Renal pelvis (tissue), 4 donors: Measurements from ENCODE around the gene RAD9A. TPM values are rescaled to one million over a fixed set of nuclear protein-coding genes. Genes with fewer than 3 reads are reported as not detected.
"Not testable (repeated sequence)": the region's sequence is repeated elsewhere in the genome, so short reads cannot be mapped to it uniquely, and the experiment has no call there.

Experiments used
- DNase-seq: peaks from one replicate; pipeline ENCODE4 v3.0.0-alpha.2; 2013
- polyA plus RNA-seq, 3 donors: library from polyadenylated mRNA; unstranded; fragments of 120-200 nt; gene quantifications; one replicate each; pipeline ENCODE4 v1.2.1, GENCODE V29; 2013; ENCODE audit not compliant: insufficient read length in 3 of 3

Gene RAD9A
- polyA plus RNA-seq, 3 donors = 27.0 to 38.0 (median 29.7) TPM

DNA sequence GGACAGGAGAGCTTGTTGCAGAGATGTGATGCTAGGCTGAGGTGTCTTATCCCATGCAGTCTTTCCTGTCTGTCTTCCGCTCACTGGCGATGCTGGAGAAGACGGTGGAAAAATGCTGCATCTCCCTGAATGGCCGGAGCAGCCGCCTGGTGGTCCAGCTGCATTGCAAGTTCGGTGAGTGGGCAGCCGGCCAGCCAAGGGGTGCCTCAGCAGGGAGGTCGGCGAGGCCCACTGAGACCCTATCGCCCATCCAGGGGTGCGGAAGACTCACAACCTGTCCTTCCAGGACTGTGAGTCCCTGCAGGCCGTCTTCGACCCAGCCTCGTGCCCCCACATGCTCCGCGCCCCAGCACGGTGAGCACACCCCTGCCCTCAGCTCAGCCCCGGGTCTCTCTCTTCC is 1.7 kb downstream of the RAD9A start:
- DNase-seq = no peak

GRCh38 chr11:67393990-67394389 is 2.2 kb downstream of the RAD9A start:
- DNase-seq = no peak

DNA sequence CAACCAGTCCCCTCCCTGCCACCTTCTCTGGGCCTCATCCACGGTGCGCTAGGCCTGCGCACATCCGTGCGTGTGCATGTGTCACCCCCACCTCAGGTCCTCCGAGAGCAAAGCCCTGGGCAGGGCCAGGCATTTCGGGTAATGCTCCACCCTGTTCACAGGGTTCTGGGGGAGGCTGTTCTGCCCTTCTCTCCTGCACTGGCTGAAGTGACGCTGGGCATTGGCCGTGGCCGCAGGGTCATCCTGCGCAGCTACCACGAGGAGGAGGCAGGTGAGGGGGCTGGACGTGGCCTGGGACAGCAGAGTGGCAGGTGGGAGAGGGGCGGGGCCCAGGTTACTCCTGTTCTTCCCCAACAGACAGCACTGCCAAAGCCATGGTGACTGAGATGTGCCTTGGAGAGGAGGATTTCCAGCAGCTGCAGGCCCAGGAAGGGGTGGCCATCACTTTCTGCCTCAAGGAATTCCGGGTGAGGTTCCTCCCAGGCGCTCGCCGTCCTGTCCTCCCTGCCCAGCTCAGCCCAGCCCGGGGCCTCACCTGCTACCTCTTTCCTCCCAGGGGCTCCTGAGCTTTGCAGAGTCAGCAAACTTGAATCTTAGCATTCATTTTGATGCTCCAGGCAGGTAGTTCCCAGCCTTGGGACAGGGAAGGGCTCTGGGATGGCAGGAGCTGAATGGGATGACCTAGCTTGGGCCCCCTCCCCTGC is 3.9 kb downstream of the RAD9A start:
- DNase-seq = no peak

DNA sequence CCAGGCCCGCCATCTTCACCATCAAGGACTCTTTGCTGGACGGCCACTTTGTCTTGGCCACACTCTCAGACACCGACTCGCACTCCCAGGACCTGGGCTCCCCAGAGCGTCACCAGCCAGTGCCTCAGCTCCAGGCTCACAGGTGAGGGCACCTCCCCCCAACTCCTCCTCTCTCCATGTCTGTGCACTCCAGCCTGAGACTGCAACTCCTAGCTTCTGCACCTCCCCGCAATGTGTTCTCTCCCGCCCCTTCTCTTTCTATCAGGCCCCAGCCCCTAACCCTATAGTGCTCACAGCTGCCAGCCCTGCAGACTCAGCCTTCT is 4.4 kb downstream of the RAD9A start:
- DNase-seq = no peak

- no peak for DNase-seq
Measured at GRCh38 chr11:67396587-67397389, 5.0 kb downstream of the RAD9A start.

DNA sequence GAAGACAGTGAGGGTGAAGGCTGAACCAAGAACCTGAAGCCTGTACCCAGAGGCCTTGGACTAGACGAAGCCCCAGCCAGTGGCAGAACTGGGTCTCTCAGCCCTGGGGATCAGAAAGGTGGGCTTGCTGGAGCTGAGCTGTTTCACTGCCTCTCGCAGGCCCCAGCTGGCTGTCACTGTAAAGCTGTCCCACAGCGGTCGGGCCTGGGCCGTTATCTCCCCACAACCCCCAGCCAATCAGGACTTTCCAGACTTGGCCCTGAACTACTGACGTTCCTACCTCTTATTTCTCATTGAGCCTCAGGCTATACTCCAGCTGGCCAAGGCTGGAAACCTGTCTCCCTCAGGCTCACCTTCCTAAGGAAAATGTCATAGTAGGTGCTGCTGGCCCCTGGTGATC is 5.8 kb downstream of the RAD9A start:
- no peak for DNase-seq

DNA sequence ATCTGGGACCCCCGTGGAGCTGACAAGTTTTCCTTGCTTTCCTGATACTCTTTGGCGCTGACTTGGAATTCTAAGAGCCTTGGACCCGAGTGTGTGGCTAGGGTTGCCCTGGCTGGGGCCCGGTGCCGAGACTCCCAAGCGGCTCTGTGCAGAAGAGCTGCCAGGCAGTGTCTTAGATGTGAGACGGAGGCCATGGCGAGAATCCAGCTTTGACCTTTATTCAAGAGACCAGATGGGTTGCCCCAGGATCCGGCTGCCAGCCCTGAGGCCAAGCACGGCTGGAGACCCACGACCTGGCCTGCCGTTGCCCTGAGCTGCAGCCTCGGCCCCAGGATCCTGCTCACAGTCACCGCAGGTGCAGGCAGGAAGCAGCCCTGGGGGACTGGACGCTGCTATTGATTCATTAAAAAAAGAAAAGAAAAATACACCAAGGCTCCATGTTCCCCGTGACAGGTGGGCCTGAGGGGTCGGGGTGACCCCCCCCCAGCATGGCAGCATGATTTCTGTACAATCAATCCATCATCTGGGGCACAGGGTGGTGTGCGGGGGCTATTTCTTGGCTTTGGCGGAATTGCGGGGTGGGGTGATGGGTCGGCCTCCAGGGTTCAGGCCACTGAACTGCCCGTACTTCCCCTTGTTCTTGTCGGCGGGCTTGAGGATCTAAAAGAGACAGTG is 6.3 kb downstream of the RAD9A start:
- DNase-seq = no peak

DNA sequence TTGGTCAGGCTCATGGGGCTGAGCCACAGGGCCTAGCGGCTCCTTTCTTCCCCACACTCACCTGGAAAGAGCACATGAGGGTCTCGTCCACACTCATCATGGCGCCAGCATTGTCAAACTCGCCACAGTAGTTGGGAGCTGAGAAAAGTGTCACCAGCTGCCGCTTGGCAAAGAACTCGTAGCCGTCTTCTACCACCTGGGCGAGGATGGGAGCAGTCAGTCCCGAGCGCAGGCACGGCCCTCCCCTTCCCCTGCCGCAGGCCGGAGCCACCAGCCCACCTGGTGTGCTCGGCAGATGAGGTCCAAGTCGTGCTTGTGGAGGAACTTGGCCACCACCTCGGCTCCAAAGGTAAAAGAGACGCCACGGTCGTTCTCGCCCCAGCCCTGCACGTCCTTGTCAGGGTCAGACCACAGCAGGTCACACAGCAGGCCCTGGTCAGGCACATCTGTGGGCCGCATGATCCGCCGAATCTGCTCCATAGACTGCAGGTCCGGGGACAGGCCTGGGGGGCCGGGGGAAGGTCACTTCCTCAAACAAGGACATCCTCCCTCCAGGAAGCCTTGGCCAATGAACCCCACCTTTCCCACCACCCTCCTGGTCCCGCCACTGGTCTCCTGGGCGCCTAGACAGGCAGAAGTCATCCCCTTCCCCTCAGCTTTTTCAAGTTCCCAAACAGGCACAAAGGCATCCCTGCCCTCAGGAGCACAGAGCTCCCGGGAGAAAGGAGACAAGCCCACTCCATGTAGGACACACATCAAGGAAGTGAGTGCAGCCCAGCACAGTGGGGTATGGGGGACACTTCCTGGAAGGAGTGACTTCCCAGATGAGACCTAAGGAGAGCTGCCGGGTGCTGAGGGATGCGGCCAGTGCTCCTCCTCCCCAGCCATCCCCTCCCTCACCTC is 7.1 kb downstream of the RAD9A start:
- DNase-seq = no peak

DNA sequence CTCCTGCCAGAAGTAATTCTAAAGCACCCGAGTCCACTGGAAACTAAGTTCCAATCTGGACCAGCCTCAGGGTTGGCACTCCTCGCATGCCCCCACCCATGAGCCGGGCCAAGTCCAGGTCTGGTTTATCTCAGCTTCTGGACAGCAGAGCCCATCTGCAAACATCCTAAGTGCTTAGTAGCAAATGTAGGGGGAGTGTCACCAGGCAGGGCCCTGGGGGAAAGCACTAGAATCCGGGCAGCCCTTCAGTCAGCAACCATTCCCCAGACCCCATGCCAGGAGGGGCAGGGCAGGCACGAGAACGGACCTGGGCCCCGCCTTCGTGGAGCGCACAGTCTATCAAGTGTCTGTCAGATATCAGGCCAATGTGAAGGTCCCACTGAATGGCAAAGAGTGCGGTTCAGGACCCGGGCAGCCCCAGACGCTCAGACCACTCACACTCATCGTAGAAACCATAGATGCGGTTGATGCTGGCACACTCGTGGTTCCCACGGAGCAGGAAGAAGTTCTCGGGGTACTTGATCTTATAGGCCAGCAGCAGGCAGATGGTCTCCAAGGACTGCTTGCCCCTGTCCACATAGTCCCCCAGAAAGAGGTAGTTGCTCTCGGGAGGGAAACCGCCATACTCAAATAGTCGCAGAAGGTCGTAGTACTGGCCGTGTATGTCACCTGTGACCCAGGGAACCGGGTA is 8.6 kb downstream of the RAD9A start:
- no peak for DNase-seq

DNA sequence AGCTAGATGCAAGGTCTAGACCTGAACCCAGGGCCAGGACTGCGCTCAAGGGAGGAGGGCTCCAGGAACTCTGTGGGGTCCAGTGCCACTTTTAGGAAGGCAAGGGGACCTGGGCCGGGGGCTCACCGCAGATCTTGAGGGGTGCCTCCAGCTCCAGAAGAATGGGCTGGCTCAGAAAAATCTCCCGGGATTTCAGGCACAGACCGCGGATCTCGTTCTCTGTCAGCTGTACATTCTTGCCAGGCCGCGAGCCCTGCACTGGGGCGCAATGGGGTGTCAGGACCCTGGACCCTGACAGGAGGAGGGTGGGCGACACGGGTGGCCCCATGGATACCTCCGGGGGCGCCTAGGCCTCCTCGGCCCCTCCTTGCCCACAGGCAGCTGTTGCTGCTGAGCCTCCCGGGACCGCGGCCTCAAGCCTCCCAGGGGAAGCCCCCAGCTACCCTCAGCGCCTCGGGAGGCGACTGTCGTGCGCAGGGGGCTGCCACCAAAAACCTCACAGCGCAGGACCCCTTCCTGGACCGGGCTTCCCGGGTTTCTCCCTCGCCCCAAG is 9.2 kb downstream of the RAD9A start:
- DNase-seq = no peak

DNA sequence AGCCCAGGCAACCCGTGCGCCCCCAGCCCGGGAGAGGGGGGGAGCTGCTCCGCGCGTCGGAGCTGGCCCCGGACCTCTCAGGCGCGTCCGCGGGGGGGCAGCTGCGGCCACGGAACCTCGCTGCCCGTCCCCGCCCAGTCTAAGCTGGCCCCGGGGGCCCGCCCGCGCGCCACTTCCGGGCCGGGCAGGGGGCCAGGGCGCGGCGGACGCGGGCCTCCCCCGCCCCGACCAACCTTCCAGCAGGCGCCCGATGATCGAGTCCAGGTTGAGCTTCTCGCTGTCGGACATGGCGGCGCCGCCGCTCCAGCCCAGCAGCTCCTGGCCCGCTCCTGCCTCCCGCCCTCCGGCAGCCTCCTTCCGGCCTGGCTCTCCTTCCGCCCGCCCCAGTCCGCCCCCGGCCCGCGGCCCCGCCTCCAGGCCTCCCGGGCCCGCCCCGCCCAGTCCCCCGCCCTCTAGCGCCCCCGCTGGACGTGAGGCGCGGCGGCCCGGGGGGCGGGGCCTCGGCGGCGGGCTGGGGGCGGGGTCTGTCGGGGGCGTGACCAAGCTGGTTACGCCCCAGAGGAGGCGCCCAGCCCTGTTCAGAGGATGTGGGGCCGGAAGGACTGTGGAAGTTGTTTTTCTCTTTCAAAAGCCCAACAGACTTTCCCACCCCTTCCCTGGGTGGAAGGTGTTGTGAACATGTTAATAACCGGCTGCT is 9.9 kb downstream of the RAD9A start, which contains the start of gene PPP1CA:
PPP1CA (minus strand) TSS at position 364 of the 697 bp plus-strand sequence; CDS start at position 288, 76 bp downstream.
- DNase-seq = peak; percentile 89

GRCh38 chr11:67402192-67402839 is 10.5 kb downstream of the RAD9A start:
- not testable (repeated sequence) for DNase-seq

- DNase-seq = not testable (repeated sequence)
Measured at GRCh38 chr11:67403085-67403484, 11.3 kb downstream of the RAD9A start.

- DNase-seq = no peak
Measured at GRCh38 chr11:67404515-67405195, 12.9 kb downstream of the RAD9A start.

DNA sequence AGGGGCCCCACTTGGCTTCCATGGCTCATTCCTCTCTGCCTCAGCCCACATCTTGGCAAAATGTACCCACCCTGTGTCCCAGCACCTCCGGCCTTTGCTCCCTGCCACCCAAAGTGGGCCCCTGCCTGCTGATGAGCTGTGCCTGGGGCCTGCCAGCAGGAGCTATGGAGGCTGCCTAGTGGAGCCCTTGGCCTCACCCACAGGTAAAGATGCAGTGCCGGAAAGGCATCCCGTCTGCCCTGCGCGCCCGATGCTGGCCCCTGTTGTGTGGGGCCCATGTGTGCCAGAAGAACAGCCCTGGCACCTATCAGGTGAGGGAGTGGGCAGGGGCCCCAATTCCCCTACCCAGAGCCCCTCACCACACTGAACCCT is 13.4 kb downstream of the RAD9A start:
- DNase-seq = no peak

GRCh38 chr11:67405688-67406339 is 14.0 kb downstream of the RAD9A start:
- DNase-seq = no peak

DNA sequence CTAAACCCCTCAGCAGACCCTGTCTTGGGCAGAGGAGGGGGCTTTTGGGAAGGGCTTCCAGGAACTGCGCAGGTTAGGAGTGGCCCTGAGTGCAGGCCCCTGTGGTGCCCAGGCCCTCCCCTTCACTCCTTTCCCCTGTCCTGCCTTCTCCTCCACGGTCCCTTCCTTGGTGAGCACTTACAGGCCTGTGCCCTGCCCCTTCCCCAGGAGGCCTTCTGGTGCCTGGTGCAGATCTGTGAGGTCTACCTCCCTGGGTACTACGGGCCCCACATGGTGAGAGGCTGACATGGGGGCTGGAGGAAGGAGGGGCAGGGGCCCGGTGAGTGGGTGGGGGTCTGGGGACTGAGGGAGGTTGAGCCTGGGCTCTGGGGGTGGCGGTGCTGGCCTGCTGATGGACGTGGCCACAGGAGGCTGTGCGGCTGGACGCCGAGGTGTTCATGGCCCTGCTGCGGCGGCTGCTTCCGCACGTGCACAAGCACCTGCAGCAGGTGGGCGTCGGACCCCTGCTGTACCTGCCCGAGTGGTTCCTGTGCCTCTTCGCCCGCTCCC is 14.7 kb downstream of the RAD9A start:
- no peak for DNase-seq
